ENCODE data around the gene YES1.

The YES1 gene

DNA sequence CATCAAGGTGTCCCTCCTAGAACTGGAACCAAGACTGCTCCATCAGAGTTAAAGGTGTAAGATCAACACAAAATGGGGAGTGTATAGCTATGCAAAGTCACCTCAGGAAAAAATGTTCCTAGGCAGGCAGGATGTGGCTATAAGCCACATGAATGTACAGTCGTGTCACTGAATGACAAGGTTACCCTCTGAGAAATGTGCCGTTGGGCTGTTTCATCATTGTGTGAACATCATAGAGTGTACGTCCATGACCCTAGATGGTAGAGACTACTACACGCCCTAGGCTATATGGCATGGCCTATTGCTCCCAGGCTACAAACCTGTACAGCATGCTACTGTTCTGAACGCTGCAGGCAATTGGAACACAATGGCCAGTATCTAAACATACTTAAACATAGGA is 130.1 kb downstream of the YES1 start:
- no peak for DNase-seq

DNA sequence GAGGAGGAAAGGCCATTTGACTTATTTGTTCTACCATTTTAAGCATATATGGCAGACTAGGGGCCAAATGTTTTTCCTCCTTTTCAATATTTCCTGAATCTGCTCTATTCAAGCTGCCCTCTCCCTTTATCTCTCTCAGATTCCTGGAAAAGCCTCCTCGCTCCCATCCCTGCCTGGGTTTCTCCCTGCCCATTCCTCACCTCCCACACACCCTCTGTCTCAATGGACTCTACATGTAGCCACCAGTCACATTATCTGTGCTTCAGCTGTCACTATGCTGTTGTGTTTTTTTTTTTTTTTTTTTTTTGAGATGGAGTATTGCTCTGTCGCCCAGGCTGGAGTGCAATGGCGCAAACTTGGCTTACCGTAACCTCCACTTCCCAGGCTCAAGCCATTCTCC is 131.7 kb downstream of the YES1 start:
- no peak for DNase-seq

DNA sequence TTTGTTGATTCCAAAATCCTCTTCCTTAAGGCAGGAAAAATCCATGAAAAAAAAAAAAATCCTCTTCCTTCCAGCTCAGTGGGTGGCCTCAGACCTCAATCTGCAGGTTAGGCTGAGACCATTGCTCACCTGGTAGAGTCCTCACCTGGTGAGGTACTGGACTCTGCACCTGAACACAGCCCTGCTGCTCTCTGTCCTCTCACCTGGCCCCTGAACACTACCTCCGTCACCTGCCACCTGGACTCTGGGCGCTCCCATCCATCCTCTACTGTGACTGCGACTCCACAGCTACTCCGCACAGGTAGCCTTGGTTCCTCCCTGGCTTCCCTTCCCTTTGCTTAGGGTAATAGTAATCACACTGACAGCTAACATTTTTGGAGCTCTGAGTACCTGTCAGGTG is 132.5 kb downstream of the YES1 start:
- no peak for DNase-seq

DNA sequence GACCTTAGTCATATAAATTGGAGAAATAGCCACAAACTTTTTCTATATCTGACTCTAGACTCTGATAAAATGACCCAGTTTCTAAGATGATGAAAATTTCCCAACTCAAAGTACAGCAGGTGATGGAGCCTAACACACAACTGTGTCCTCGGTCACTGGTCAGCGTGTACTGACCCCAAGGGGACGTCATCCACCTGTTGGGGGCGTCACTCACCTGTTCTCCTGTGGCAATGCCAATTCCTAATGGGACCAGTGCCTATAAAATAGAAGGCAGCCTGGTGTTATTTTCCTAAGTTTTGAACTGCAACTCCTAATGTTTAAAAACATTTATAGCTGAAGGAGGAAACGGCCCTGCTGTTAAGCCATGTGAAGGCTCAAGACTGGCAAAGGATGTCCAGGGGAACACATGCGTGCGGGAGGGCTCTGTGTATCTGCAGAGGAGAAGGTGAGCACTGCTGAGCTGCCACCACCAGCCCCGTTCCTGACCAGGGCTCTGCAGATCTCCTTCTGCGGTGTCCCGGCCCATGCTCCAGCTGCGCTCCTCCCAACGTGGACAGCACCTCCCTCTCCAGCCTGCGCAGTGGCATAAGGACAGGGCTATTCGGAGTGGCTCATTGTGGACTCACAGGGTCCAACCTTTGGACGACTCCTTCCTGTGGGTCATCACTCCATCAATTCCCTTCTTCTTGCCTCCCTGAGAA is 133.4 kb downstream of the YES1 start:
- DNase-seq, result no peak

DNA sequence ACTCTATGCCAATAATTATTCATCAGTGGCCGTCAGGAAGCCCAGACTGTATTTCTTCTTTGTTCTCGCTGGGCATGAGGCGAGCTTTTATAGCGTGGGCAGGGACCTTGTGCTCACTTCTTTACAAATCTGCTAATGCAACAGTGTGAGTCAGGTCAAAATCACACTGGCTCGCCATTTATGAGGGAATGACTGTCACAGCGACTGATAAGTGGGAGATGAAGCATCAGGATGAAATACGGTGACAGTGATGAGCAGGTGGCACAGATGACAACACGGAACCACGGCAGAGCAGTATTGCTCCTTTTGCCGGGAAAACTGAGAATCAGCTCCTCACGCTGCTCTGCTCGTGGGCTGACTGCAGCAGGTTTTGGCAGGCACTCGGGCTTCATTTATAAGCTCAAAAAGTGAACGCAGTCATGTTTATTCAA is 134.1 kb downstream of the YES1 start:
- DNase-seq, result no peak

DNA sequence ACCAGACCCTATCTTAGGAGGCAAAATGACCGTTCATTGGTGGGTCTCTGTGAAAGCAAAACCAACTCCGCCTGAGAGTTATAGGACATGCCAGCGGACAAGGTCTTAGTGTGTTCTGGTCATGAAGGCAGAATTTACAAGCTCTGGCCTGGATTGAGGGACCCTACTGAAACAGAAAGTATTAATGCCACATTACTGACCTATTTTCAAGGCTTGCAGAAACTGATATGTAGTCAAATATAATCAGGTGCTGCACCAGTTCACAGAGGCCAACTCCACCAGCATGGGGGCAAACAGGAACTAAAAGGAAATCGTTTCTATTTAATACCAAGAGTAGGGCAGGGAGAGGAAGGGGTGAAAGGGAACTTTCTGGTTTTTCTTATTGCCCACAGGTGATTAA is 134.9 kb downstream of the YES1 start:
- DNase-seq, result no peak

DNA sequence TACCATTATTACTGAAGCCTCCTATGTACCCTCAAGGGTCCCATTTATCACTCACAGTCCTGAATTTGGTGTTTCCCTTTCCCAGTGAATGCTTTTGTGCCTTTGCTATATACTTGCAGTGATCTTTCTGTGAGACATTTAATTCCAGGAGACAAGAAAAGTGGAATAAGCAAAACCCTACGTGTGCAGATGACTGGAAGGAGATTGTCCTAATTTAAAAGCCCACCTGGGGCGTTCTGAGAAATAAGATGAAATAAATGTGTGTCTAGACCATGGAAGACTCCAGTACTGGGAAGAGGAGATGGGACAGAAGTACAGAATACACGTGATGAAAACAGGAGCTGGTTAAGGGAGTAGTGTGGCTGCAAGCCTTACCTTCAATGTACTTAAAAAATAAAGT is 135.3 kb downstream of the YES1 start:
- no peak for DNase-seq

DNA sequence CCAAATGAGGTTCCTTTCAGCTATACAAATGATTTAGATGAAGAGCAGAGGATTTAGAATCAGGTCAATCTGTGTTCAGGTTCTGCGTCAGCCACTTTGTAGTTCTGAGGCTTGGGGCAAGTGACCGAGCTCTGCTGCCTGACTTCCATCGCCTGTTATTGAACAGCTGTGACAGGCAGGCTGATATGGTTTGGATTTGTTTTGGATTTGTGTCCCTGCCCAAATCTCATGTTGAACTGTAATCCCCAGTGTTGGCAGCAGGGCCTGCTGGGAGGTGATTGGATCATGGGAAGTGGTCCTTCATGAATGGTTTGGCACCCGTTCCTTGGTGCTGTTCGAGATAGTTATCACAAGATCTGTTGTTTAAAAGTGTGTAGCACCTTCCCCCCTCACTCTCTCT is 136.0 kb downstream of the YES1 start:
- DNase-seq, result no peak

DNA sequence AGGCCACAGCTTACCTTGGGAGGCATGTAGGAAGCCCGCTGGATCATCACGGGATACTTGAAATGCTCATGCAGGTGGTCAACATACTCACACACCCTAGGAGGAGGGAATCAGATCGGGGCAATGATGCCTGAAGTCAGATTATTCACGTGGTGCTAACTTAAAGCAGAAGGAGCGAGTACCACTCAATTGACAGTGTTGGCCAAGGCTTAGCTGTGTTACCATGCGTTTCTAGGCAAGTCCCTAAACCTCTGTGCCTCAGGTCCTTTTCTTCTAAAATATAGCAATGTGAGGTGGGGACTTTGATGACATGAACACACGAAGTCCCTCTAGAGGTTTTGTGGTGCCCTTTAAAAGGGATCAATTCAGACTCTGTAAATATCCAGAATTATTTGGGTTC is 136.7 kb downstream of the YES1 start:
- no peak for DNase-seq

DNA sequence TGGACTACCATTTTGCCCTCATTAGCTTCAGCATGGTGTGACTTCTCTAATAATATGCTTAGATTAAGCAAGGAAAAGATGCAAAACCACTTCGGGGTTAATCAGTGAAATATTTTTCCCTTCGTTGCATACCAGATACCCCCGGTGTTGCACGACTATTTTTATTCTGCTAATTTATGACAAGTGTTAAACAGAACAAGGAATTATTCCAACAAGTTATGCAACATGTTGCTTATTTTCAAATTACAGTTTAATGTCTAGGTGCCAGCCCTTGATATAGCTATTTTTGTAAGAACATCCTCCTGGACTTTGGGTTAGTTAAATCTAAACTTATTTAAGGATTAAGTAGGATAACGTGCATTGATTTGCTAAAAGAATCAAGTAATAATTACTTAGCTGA is 138.3 kb downstream of the YES1 start:
- DNase-seq, result no peak

DNA sequence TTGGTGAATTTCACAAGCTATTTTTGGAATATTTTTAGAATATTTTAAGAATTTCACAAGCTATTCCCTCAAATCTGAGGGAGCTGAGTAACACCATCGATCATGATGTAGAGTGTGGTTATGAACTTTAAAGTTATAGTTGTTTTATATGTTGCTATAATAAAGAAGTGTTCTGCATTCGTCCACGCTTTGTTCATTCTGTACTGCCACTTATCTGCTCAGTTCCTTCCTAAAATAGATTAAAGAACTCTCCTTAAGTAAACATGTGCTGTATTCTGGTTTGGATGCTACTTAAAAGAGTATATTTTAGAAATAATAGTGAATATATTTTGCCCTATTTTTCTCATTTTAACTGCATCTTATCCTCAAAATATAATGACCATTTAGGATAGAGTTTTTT is 138.7 kb downstream of the YES1 start:
- DNase-seq, result no peak
